Left colon (tissue), 2 donors: ENCODE data around the gene ZFR. TPM values are rescaled to one million over a fixed set of nuclear protein-coding genes. Genes with fewer than 3 reads are reported as not detected.
"Not testable (repeated sequence)": the region's sequence is repeated elsewhere in the genome, so short reads cannot be mapped to it uniquely, and the experiment has no call there.

Experiments used
- ATAC-seq: fragments of 200-7000 bp; cut with Tn5 transposase; one replicate; pipeline ENCODE4 v1.9.1; 2020; ENCODE audit warnings: mild to moderate bottlenecking, moderate library complexity
- DNase-seq, 2 donors: peaks; one replicate each; pipeline ENCODE4 v3.0.0-alpha.2; 2020
- intact Hi-C, 2 donors: fragments of 100-400 bp; cut with DNase I in 1 of 2; cut with micrococcal nuclease in 1 of 2; formaldehyde crosslinking; loops; one replicate each; pipeline versions ENCODE4 v1.11.2 to v1.14.0; 2022; cut with DNase I, micrococcal nuclease
- total RNA-seq, 2 donors: library from RNA; stranded (reverse); fragmentation: NEBNext Ultra II Directional; extraction: Animal tissue kit (Norgen Biotek cat#: 25700); gene quantifications; one replicate each; pipeline ENCODE4 v1.2.1, GENCODE V29; 2021
- donor health status: DM: no; HTN: no; CAD: no.
- donor health status: DM: yes; HTN: yes; CAD: no.

Gene ZFR
- total RNA-seq, 2 donors from 2014 or later, result 45.7 to 48.6 TPM

GRCh38 chr5:32426440-32427151, 17.9 kb downstream of the ZFR start:
- intact Hi-C loops, result no loop called here
- DNase-seq (no peak), ATAC-seq (no peak)

GRCh38 chr5:32422697-32423096, 21.8 kb downstream of the ZFR start:
- intact Hi-C loops, result no loop called here
- DNase-seq, result no peak
- ATAC-seq, result no peak

- intact Hi-C loops, result no loop called here
These were observed 23.5 kb downstream of the ZFR start for GRCh38 chr5:32421075-32421474.

GRCh38 chr5:32420506-32420905, 24.0 kb downstream of the ZFR start:
- DNase-seq, result no peak
- intact Hi-C loops, result no loop called here
- ATAC-seq, result no peak

More at GRCh38 chr5:32421075-32421474, 23.5 kb downstream of the ZFR start:
- DNase-seq (no peak), ATAC-seq (no peak)

GRCh38 chr5:32419791-32420190, 24.7 kb downstream of the ZFR start:
- no peak for ATAC-seq
- intact Hi-C loops, result no loop called here
- DNase-seq, result no peak

- ATAC-seq (no peak), DNase-seq (no peak)
- intact Hi-C loops, result no loop called here
These were observed 30.9 kb downstream of the ZFR start for GRCh38 chr5:32413466-32414263.

GRCh38 chr5:32410630-32411029, 33.9 kb downstream of the ZFR start:
- intact Hi-C loops, result no loop called here
- no peak for DNase-seq
- no peak for ATAC-seq

GRCh38 chr5:32406650-32407049, 37.9 kb downstream of the ZFR start:
- ATAC-seq (no peak), DNase-seq (no peak)
- intact Hi-C loops, result no loop called here

GRCh38 chr5:32405507-32405906, 39.0 kb downstream of the ZFR start:
- DNase-seq, result no peak
- intact Hi-C loops, result no loop called here
- peak; percentile 94 for ATAC-seq

GRCh38 chr5:32403760-32404159, 40.8 kb downstream of the ZFR start:
- DNase-seq (no peak), ATAC-seq (no peak)
- intact Hi-C loops, result no loop called here

GRCh38 chr5:32400401-32400800, 44.1 kb downstream of the ZFR start:
- peak; percentile 56 for ATAC-seq

GRCh38 chr5:32398754-32399153, 45.8 kb downstream of the ZFR start:
- ATAC-seq, DNase-seq, intact Hi-C loops: not testable (repeated sequence)

More at GRCh38 chr5:32400401-32400800, 44.1 kb downstream of the ZFR start:
- DNase-seq, result no peak
- intact Hi-C loops, result no loop called here

GRCh38 chr5:32394981-32395380, 49.6 kb downstream of the ZFR start:
- ATAC-seq (no peak), DNase-seq (no peak)
- intact Hi-C loops, result no loop called here

GRCh38 chr5:32392039-32392438, 52.5 kb downstream of the ZFR start:
- no peak for DNase-seq
- ATAC-seq, result no peak
- intact Hi-C loops, result no loop called here

- intact Hi-C loops, result no loop called here
- ATAC-seq (no peak), DNase-seq (no peak)
These were observed 53.5 kb downstream of the ZFR start for GRCh38 chr5:32390819-32391591.

- no peak for ATAC-seq
- intact Hi-C loops, result no loop called here
- no peak for DNase-seq
These were observed 56.0 kb downstream of the ZFR start for GRCh38 chr5:32388432-32389129.

GRCh38 chr5:32387841-32388240, 56.7 kb downstream of the ZFR start:
- ATAC-seq, result no peak
- no peak for DNase-seq
- intact Hi-C loops, result no loop called here

GRCh38 chr5:32387211-32387610, 57.3 kb downstream of the ZFR start:
- intact Hi-C loops, result no loop called here
- DNase-seq (no peak), ATAC-seq (no peak)

GRCh38 chr5:32384621-32385020, 59.9 kb downstream of the ZFR start:
- intact Hi-C loops, result no loop called here
- DNase-seq (no peak), ATAC-seq (no peak)
